Ishikawa (cell line): Measurements from ENCODE around the gene ARHGEF6.

Experiments
- CEBPB ChIP-seq: IDR thresholded peaks from 2 replicates; pipeline ENCODE4 v1.6.1; 2012
- CREB1 ChIP-seq: IDR thresholded peaks from 2 replicates; pipeline ENCODE4 v1.6.1; 2012; ENCODE audit warnings: low read depth
- EGR1 ChIP-seq: IDR thresholded peaks from 2 replicates; pipeline ENCODE4 v1.6.1; 2012
- EP300 ChIP-seq: IDR thresholded peaks from 2 replicates; pipeline ENCODE4 v1.6.1; 2012; ENCODE audit warnings: borderline replicate concordance
- FOXM1 ChIP-seq: IDR thresholded peaks from 2 replicates; pipeline ENCODE4 v1.6.1; 2012; ENCODE audit warnings: low read depth, borderline replicate concordance
- NFIC ChIP-seq: IDR thresholded peaks from 2 replicates; pipeline ENCODE4 v1.6.1; 2012
- RAD21 ChIP-seq: IDR thresholded peaks from 2 replicates; pipeline ENCODE4 v1.6.1; 2012; ENCODE audit warnings: low read depth
- TAF1 ChIP-seq: IDR thresholded peaks from 2 replicates; pipeline ENCODE4 v1.6.1; 2012; ENCODE audit warnings: low read depth, mild to moderate bottlenecking
- TCF12 ChIP-seq: IDR thresholded peaks from 2 replicates; pipeline ENCODE4 v1.6.1; 2012; ENCODE audit warnings: low read depth
- TEAD4 ChIP-seq: IDR thresholded peaks from 2 replicates; pipeline ENCODE4 v1.6.1; 2012
- YY1 ChIP-seq: IDR thresholded peaks from 2 replicates; pipeline ENCODE4 v1.6.1; 2012; ENCODE audit warnings: low read depth
- ZBTB7A ChIP-seq: IDR thresholded peaks from 2 replicates; pipeline ENCODE4 v1.6.1; 2012; ENCODE audit warnings: low read depth
- TF ChIP-seq, protein P1 (sequence below): IDR thresholded peaks from 2 replicates; pipeline ENCODE4 v1.6.1; 2012
- TF ChIP-seq, protein P2 (sequence below): IDR thresholded peaks from 2 replicates; pipeline ENCODE4 v1.6.1; 2012
- TF ChIP-seq, protein P3 (sequence below): IDR thresholded peaks from 2 replicates; pipeline ENCODE4 v1.6.1; 2012; ENCODE audit warnings: low read depth, mild to moderate bottlenecking

The ARHGEF6 gene

DNA sequence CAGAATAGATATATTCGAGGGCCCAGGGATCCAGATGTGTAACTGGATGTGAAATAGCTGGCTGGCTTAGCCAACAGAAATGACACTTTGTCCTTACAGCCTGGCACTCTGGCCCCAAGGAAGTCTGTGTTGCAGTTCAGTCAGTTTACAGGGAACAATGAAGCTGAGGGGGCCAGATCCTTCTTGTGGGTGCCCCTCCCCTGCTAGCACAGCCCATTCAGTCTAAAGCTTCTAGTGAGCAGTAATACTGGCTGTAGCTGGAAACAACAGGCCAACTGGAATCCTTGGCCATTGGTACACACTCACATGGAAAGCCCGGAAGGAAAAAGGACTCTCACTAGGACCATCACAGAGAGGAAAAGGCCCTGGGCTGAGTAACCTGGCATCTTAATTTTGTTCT is 155.5 kb downstream of the ARHGEF6 start:
- TF ChIP-seq CREB1 (no peak), CEBPB (no peak), TCF12 (no peak), ZBTB7A (no peak)
- TF ChIP-seq, protein P1, sequence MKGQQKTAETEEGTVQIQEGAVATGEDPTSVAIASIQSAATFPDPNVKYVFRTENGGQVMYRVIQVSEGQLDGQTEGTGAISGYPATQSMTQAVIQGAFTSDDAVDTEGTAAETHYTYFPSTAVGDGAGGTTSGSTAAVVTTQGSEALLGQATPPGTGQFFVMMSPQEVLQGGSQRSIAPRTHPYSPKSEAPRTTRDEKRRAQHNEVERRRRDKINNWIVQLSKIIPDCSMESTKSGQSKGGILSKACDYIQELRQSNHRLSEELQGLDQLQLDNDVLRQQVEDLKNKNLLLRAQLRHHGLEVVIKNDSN: no peak

DNA sequence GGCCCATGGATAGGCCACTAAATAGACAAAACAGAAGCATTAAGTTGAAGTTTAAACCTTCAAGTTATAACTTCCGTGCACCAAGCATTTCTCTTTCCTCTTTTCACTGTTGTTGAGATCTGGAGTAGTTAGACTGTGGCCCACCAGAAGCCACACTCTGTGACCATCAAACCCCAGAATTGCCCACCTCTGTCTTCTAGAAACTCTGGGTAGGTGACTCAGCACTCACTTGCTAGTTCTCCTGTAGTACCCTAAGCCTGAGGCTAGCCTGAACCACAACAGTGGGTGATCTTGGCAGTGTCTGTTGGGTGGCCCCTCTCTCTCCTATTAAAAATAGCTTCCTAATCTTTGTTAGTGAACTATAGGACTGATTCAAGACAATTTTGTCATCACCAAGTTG is 157.3 kb downstream of the ARHGEF6 start:
- TF ChIP-seq CREB1: no peak
- TF ChIP-seq, protein P2, sequence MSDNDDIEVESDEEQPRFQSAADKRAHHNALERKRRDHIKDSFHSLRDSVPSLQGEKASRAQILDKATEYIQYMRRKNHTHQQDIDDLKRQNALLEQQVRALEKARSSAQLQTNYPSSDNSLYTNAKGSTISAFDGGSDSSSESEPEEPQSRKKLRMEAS: no peak
- no peak for TF ChIP-seq NFIC
- no peak for TF ChIP-seq CEBPB
- TF ChIP-seq, protein P3, sequence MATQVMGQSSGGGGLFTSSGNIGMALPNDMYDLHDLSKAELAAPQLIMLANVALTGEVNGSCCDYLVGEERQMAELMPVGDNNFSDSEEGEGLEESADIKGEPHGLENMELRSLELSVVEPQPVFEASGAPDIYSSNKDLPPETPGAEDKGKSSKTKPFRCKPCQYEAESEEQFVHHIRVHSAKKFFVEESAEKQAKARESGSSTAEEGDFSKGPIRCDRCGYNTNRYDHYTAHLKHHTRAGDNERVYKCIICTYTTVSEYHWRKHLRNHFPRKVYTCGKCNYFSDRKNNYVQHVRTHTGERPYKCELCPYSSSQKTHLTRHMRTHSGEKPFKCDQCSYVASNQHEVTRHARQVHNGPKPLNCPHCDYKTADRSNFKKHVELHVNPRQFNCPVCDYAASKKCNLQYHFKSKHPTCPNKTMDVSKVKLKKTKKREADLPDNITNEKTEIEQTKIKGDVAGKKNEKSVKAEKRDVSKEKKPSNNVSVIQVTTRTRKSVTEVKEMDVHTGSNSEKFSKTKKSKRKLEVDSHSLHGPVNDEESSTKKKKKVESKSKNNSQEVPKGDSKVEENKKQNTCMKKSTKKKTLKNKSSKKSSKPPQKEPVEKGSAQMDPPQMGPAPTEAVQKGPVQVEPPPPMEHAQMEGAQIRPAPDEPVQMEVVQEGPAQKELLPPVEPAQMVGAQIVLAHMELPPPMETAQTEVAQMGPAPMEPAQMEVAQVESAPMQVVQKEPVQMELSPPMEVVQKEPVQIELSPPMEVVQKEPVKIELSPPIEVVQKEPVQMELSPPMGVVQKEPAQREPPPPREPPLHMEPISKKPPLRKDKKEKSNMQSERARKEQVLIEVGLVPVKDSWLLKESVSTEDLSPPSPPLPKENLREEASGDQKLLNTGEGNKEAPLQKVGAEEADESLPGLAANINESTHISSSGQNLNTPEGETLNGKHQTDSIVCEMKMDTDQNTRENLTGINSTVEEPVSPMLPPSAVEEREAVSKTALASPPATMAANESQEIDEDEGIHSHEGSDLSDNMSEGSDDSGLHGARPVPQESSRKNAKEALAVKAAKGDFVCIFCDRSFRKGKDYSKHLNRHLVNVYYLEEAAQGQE: no peak
- TF ChIP-seq, protein P1: no peak
- TF ChIP-seq YY1: no peak
- no peak for TF ChIP-seq ZBTB7A
- TF ChIP-seq FOXM1: no peak
- TF ChIP-seq TCF12: no peak
- TF ChIP-seq EP300: no peak
- no peak for TF ChIP-seq TAF1
- no peak for TF ChIP-seq RAD21
- TF ChIP-seq EGR1: no peak
- TF ChIP-seq TEAD4: no peak

DNA sequence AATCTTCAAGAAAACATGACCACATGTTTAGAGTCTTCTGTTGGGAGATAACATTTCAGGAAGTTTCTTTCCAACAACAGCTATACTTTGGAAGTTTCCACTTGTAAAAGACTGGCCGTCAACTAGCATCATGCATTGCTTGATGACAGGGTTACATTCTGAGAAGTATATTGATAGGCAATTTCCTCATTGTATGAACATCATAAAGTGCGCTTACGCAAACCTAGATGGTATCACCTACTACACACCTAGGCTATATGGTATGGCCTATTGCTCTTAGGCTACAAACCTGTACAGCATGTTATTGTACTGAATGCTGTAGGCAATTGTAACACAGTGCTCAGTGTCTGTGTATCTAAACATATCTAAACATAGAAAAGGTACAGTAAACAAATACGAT is 158.2 kb downstream of the ARHGEF6 start:
- TF ChIP-seq, protein P1: no peak
- no peak for TF ChIP-seq TEAD4
- TF ChIP-seq FOXM1: no peak
- TF ChIP-seq RAD21: no peak
- no peak for TF ChIP-seq CREB1
- TF ChIP-seq EP300: no peak
- no peak for TF ChIP-seq CEBPB
- TF ChIP-seq ZBTB7A: no peak
- TF ChIP-seq YY1: no peak
- TF ChIP-seq TCF12: no peak

DNA sequence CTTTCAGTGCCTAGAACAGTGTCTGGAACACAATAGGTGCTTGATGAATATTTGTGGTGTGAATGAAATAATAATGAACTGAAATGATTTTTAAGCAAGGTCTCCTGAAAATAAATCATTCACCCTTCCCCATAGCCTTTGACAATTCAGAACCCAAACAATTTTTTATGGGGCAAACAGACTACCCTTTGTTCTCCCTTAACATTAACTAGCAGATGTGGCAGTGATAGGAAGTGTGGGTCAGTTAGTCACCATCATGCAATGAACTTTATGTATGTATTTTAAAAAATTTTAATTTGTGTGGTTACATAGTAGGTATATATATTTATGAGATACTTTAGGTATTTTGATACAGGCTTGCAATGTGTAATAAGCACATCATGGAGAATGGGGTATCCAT is 160.0 kb downstream of the ARHGEF6 start:
- TF ChIP-seq CREB1: no peak
- TF ChIP-seq YY1: no peak
- no peak for TF ChIP-seq CEBPB
- no peak for TF ChIP-seq EGR1
- no peak for TF ChIP-seq TCF12
- no peak for TF ChIP-seq FOXM1
- TF ChIP-seq, protein P1: no peak
- TF ChIP-seq, protein P3: no peak
- TF ChIP-seq TEAD4: no peak
- TF ChIP-seq NFIC: no peak
- no peak for TF ChIP-seq RAD21
- TF ChIP-seq TAF1: no peak
- no peak for TF ChIP-seq ZBTB7A
- TF ChIP-seq, protein P2: no peak
- no peak for TF ChIP-seq EP300

DNA sequence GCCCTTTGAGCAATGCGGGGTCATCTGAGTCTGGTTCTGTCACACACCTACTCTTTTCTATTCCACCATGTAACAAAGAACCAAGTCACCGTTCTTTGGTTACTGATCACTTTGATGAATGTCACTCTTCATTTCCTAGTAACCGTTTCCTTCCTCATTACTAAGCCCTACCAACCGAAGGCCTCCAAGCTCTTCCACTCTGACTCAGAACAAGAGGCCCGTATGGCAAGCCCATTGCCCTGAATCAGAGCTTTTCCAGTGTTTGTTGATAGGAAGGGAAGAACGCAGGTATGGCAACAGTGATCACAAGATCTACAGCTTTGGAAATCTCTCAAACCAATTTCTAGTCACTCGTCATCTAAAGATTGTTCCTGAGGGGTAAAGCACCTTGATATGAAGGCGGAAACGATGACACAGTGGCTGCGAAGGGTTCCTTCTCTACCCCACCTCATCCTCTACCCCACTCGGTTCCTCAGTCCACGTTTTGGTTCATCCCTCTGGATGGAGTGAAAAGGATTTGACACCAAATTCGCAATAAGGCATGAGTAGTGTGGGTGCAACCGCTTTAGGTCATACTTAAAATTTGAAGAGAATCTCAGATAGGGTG is 160.7 kb downstream of the ARHGEF6 start:
- TF ChIP-seq TEAD4 (no peak), NFIC (no peak), EP300 (no peak), CEBPB (no peak), YY1 (no peak), TAF1 (no peak), TCF12 (no peak), CREB1 (no peak), ZBTB7A (no peak), EGR1 (no peak), FOXM1 (no peak), RAD21 (no peak)
- TF ChIP-seq, protein P3: no peak
- TF ChIP-seq, protein P1: no peak
- TF ChIP-seq, protein P2: no peak
